Measurements from ENCODE around the gene FILIP1L. TPM values are rescaled to one million over a fixed set of nuclear protein-coding genes. Genes with fewer than 3 reads are reported as not detected.

FILIP1L gene
- total RNA-seq, 1 experiment from 2014 or later, result 0.07 TPM

GRCh38 chr3:99817437-99818240, 296.7 kb downstream of the FILIP1L start, which contains the start of gene CMSS1:
TSS of gene CMSS1 (plus strand) at chr3:99817862.
- peak within 1 kb of the TSS; percentile 96 for H3K4me3 ChIP-seq (ENCODE audit: insufficient read depth, low read depth, low read length)
- no peaks in the 10 kb centered on the region for H3K36me3 ChIP-seq (replicated peaks; ENCODE audit: control insufficient read depth, insufficient read depth, low read length)
- peak; percentile 86 for DNase-seq
- H3K27me3 ChIP-seq (ENCODE audit: control insufficient read depth, insufficient read depth, low read length), result no peaks in the 10 kb centered on the region

GRCh38 chr3:99817047-99817436, 297.3 kb downstream of the FILIP1L start:
- Histone ChIP-seq H3K4me3 (ENCODE audit: insufficient read depth, low read depth, low read length) (peak overlapping the region; percentile 96), H3K27me3 (ENCODE audit: control insufficient read depth, insufficient read depth, low read length) (no peaks in the 10 kb centered on the region), H3K36me3 (replicated peaks; ENCODE audit: control insufficient read depth, insufficient read depth, low read length) (no peaks in the 10 kb centered on the region)
- peak; percentile 27 for DNase-seq

DNA sequence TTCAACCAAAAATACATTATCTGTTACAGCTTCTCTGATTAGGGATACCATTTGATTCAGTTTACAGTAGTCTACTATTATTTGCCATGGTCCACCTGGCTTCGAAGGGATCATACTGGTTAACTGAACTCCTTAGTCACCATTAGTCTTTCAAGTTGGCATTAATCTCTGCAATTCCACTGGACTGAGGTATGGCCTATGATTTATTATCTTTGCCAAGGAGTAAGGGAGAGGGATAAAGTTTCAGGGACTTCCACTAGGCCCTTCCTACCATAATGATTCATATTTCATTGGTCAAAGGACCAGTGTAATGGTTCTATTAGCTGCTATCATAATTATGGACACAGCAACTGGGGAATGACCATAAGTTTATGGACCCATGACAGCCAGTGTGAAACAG, 303.9 kb downstream of the FILIP1L start:
- Histone ChIP-seq H3K36me3 (replicated peaks; ENCODE audit: control insufficient read depth, insufficient read depth, low read length) (no peaks in the 10 kb centered on the region), H3K27me3 (ENCODE audit: control insufficient read depth, insufficient read depth, low read length) (no peaks in the 10 kb centered on the region), H3K4me3 (ENCODE audit: insufficient read depth, low read depth, low read length) (no peak overlapping the region)
- DNase-seq, result no peak

- DNase-seq, result no peak
- Histone ChIP-seq H3K4me3 (ENCODE audit: insufficient read depth, low read depth, low read length) (no peak overlapping the region), H3K27me3 (ENCODE audit: control insufficient read depth, insufficient read depth, low read length) (no peaks in the 10 kb centered on the region), H3K36me3 (replicated peaks; ENCODE audit: control insufficient read depth, insufficient read depth, low read length) (no peaks in the 10 kb centered on the region; the same call in 1 of the 2 replicates)
These were observed 304.7 kb downstream of the FILIP1L start for GRCh38 chr3:99809565-99809964.

- no peaks in the 10 kb centered on the region for H3K27me3 ChIP-seq (ENCODE audit: control insufficient read depth, insufficient read depth, low read length)
- peak; percentile 64 for DNase-seq
- H3K4me3 ChIP-seq (ENCODE audit: insufficient read depth, low read depth, low read length), result no peak overlapping the region
- no peaks in the 10 kb centered on the region; the same call in 1 of the 2 replicates for H3K36me3 ChIP-seq (replicated peaks; ENCODE audit: control insufficient read depth, insufficient read depth, low read length)
These were observed 306.0 kb downstream of the FILIP1L start for GRCh38 chr3:99808163-99808794.

- no peak for DNase-seq
- Histone ChIP-seq H3K36me3 (replicated peaks; ENCODE audit: control insufficient read depth, insufficient read depth, low read length) (no peaks in the 10 kb centered on the region; the same call in 1 of the 2 replicates), H3K4me3 (ENCODE audit: insufficient read depth, low read depth, low read length) (no peak overlapping the region), H3K27me3 (ENCODE audit: control insufficient read depth, insufficient read depth, low read length) (no peaks in the 10 kb centered on the region)
These were observed 309.1 kb downstream of the FILIP1L start for GRCh38 chr3:99805160-99805559.

GRCh38 chr3:99803297-99803696, 311.0 kb downstream of the FILIP1L start:
- H3K27me3 ChIP-seq (ENCODE audit: control insufficient read depth, insufficient read depth, low read length), result no peaks in the 10 kb centered on the region
- H3K4me3 ChIP-seq (ENCODE audit: insufficient read depth, low read depth, low read length), result no peak overlapping the region
- DNase-seq, result no peak
- no peaks in the 10 kb centered on the region; the same call in 1 of the 2 replicates for H3K36me3 ChIP-seq (replicated peaks; ENCODE audit: control insufficient read depth, insufficient read depth, low read length)

DNA sequence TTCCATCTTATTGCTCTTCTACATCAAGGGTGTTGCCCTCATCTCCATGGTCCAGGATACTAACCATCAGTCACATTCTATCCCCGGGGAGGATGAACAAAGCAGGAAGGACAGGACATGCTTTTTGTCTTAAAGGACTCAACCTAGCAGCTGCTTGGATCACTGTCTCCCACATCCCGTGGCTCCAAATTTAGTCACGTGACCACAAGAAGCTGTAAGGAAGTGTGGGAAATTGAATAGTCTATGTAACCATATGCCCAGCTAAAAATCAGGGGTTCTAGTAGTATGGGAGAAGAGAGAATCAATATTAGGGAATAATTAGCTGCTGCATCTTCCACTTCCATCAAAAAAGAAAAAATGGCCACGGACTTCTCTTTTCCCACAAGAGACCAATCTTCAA, 314.9 kb downstream of the FILIP1L start:
- Histone ChIP-seq H3K4me3 (ENCODE audit: insufficient read depth, low read depth, low read length) (no peak overlapping the region), H3K27me3 (ENCODE audit: control insufficient read depth, insufficient read depth, low read length) (no peaks in the 10 kb centered on the region), H3K36me3 (replicated peaks; ENCODE audit: control insufficient read depth, insufficient read depth, low read length) (no peaks in the 10 kb centered on the region)
- DNase-seq, result no peak

DNA sequence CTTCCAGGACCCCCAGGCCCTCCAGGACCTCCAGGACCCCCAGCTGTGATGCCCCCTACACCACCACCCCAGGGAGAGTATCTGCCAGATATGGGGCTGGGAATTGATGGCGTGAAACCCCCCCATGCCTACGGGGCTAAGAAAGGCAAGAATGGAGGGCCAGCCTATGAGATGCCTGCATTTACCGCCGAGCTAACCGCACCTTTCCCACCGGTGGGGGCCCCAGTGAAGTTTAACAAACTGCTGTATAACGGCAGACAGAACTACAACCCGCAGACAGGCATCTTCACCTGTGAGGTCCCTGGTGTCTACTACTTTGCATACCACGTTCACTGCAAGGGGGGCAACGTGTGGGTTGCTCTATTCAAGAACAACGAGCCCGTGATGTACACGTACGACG, 318.7 kb downstream of the FILIP1L start:
- H3K4me3 ChIP-seq (ENCODE audit: insufficient read depth, low read depth, low read length), result no peak overlapping the region
- H3K27me3 ChIP-seq (ENCODE audit: control insufficient read depth, insufficient read depth, low read length), result no peaks in the 10 kb centered on the region

DNA sequence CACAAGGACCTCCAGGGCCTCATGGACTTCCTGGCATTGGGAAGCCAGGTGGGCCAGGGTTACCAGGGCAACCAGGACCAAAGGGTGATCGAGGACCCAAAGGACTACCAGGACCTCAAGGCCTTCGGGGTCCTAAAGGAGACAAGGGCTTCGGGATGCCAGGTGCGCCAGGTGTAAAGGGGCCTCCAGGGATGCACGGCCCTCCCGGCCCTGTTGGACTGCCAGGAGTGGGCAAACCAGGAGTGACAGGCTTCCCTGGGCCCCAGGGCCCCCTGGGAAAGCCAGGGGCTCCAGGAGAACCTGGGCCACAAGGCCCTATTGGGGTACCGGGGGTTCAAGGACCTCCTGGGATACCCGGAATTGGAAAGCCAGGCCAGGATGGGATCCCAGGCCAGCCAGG, 319.8 kb downstream of the FILIP1L start:
- H3K4me3 ChIP-seq (ENCODE audit: insufficient read depth, low read depth, low read length), result no peak overlapping the region
- no peaks in the 10 kb centered on the region for H3K27me3 ChIP-seq (ENCODE audit: control insufficient read depth, insufficient read depth, low read length)
- H3K36me3 ChIP-seq (replicated peaks; ENCODE audit: control insufficient read depth, insufficient read depth, low read length), result no peaks in the 10 kb centered on the region
- no peak for DNase-seq

More for the DNA sequence above, 318.7 kb downstream of the FILIP1L start:
- no peak for DNase-seq
- no peaks in the 10 kb centered on the region for H3K36me3 ChIP-seq (replicated peaks; ENCODE audit: control insufficient read depth, insufficient read depth, low read length)

- no peaks in the 10 kb centered on the region for H3K36me3 ChIP-seq (replicated peaks; ENCODE audit: control insufficient read depth, insufficient read depth, low read length)
- H3K27me3 ChIP-seq (ENCODE audit: control insufficient read depth, insufficient read depth, low read length), result no peaks in the 10 kb centered on the region
- no peak overlapping the region for H3K4me3 ChIP-seq (ENCODE audit: insufficient read depth, low read depth, low read length)
- DNase-seq, result peak; percentile 42
These were observed 325.1 kb downstream of the FILIP1L start for GRCh38 chr3:99789011-99789721.

Other genes starting within 250 kb of the FILIP1L start
- 63.0 and 121 TPM in 2 replicates for gene TBC1D23, start 146.5 kb upstream of the FILIP1L start, total RNA-seq (2014; rRNA removed; shearing (Covaris generic))
- 36.8 and 37.8 TPM in 2 replicates for gene NIT2, start 220.3 kb upstream of the FILIP1L start, total RNA-seq (2014; rRNA removed; shearing (Covaris generic))

Data from H7 (cell line).